Thymus (tissue), 11 donors: ENCODE data around the gene SLC35B3. TPM values are rescaled to one million over a fixed set of nuclear protein-coding genes. Genes with fewer than 3 reads are reported as not detected.

Experiments used
- DNase-seq, 9 donors: peaks; one replicate each; pipeline ENCODE4 v3.0.0-alpha.2; 2013; ENCODE audit warnings: low spot score in 9 of 9, low read depth in 6 of 9, missing footprints in 1 of 9
- H3K27ac ChIP-seq, 2 donors: one replicate each; pipeline ENCODE4 v1.5.1; 2013; ENCODE audit warnings: control low read depth in 1 of 2, low read depth in 1 of 2, low read length in 1 of 2, mild to moderate bottlenecking in 1 of 2, moderate library complexity in 1 of 2
- H3K27me3 ChIP-seq, 2 donors: one replicate each; pipeline ENCODE4 v1.5.1; 2013; ENCODE audit warnings: low read length in 1 of 2; ENCODE audit not compliant: control insufficient read depth in 2 of 2, insufficient read depth in 1 of 2
- H3K36me3 ChIP-seq, 2 donors: one replicate each; pipeline ENCODE4 v1.5.1; 2013; ENCODE audit warnings: low read length in 1 of 2, mild to moderate bottlenecking in 1 of 2, moderate library complexity in 1 of 2; ENCODE audit not compliant: control insufficient read depth in 2 of 2, insufficient read depth in 2 of 2
- H3K4me1 ChIP-seq, 2 donors: one replicate each; pipeline ENCODE4 v1.5.1; 2013; ENCODE audit warnings: low read length in 2 of 2; ENCODE audit not compliant: control insufficient read depth in 2 of 2, insufficient read depth in 2 of 2
- H3K4me3 ChIP-seq, 2 donors: one replicate each; pipeline ENCODE4 v1.5.1; 2013; ENCODE audit warnings: low read length in 2 of 2, control low read depth in 1 of 2, mild to moderate bottlenecking in 1 of 2
- H3K9me3 ChIP-seq, 2 donors: one replicate each; pipeline ENCODE4 v1.5.1; 2013; ENCODE audit warnings: low read length in 1 of 2, mild to moderate bottlenecking in 1 of 2; ENCODE audit not compliant: control insufficient read depth in 2 of 2, insufficient read depth in 1 of 2
- WGBS: extraction: QIAGEN DNeasy Blood & Tissue Kit; methylation state at CpG from one replicate; pipeline ENCODE4 v1.1.7; 2013; 5-methylcytosine and 5-hydroxymethylcytosine counted together
- polyA plus RNA-seq: library from polyadenylated mRNA; stranded (reverse); fragments of 200-250 nt; gene quantifications from one replicate; pipeline ENCODE4 v1.2.3, GENCODE V29; 2013
- total RNA-seq: library from RNA; stranded (reverse); fragments of 120-200 nt; gene quantifications from one replicate; pipeline ENCODE4 v1.2.4, GENCODE V29; 2013
- donor health status: healthy.

SLC35B3 gene
- total and polyA plus RNA-seq, 2 donors: 10.9 to 29.8 TPM

DNA sequence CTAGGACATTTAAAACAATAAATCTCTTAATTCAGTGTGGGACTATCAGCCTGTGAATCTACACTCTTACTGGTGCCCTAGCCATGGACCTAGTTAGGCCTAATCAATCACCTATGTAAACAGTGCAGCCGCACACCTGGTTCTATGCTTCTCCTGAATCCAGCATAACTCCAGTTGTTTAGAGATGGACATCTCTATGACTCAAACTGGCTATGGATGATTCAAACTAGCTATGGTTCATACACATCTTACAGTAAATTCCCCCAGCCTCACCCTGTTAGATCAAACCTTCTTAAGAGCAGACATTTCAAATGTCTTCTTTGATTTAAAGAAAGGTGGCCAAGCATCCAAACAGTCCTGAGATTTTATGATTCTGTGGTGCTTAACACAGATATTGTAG lies 34.7 kb downstream of the SLC35B3 start:
- no peaks in the 10 kb centered on the region for H3K9me3 ChIP-seq
- H3K4me3 ChIP-seq: no peak overlapping the region
- H3K4me1 ChIP-seq: no peaks in the 10 kb centered on the region
- H3K27me3 ChIP-seq: no peaks in the 10 kb centered on the region
- WGBS: 94% methylated on average over 1 of the region's 1 CpG
- no peak overlapping the region for H3K27ac ChIP-seq
- no peaks in the 10 kb centered on the region for H3K36me3 ChIP-seq
- DNase-seq: no peak

GRCh38 chr6:8392569-8392968 lies 42.8 kb downstream of the SLC35B3 start:
- Histone ChIP-seq H3K36me3 (no peaks in the 10 kb centered on the region), H3K27ac (no peak overlapping the region), H3K27me3 (no peaks in the 10 kb centered on the region), H3K4me1 (peaks cover 3% of the 10 kb centered on the region in 2 donors), H3K4me3 (no peak overlapping the region), H3K9me3 (no peaks in the 10 kb centered on the region)
- DNase-seq: peak in 7 of 9 donors; percentile 4 to 65 (median 16)
- WGBS: 65% methylated on average over 2 of the region's 2 CpGs

GRCh38 chr6:8391934-8392333 lies 43.4 kb downstream of the SLC35B3 start:
- DNase-seq: no peak
- no peaks in the 10 kb centered on the region for H3K36me3 ChIP-seq

DNA sequence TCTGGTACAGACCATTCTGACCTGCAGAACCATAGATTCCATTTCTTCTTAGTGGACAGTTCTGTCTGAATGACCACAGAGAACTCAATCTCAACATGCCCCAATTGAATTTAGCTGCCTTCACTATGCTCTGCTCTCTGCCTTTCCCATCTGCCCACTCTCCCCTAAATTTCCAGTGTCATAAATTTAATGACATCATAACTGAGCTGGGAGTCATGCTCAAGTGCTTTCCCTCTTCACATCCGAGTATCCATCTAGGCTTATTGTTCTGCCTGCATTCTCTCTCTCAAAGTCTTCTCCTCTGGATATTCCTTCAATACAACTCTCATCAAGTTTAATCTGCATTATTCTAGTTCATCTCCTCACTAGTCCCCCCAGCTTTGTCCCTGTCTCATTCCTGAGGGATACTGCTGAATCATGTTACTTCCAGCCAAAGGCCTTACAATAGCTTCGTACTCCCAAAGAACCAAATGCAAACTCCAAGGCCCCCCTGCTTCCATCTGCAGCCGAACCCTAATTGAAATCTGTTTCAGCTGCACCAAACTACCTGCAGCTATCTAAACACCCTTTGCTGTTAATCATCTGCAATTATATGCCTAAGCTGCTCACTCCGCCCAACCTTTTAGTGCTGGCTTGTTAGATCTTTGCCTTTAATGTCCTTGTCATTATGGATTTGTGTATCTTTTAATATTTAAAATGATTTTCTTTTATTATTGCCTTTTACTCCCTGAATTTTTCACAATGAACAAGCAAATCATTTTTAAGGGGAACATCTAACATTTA lies 46.1 kb downstream of the SLC35B3 start:
- DNase-seq: no peak
- no peaks in the 10 kb centered on the region for H3K27me3 ChIP-seq
- WGBS: 96% methylated on average over 4 of the region's 4 CpGs
- no peak overlapping the region for H3K4me3 ChIP-seq
- no peaks in the 10 kb centered on the region for H3K9me3 ChIP-seq
- peaks cover 3% of the 10 kb centered on the region in 2 donors for H3K4me1 ChIP-seq
- no peak overlapping the region for H3K27ac ChIP-seq
- no peaks in the 10 kb centered on the region for H3K36me3 ChIP-seq

More at GRCh38 chr6:8391934-8392333, 43.4 kb downstream of the SLC35B3 start:
- Histone ChIP-seq H3K27ac (no peak overlapping the region), H3K9me3 (no peaks in the 10 kb centered on the region), H3K27me3 (no peaks in the 10 kb centered on the region), H3K4me1 (peaks cover 3% of the 10 kb centered on the region in 2 donors), H3K4me3 (no peak overlapping the region)

GRCh38 chr6:8387942-8388437 lies 47.4 kb downstream of the SLC35B3 start:
- Histone ChIP-seq H3K36me3 (no peaks in the 10 kb centered on the region), H3K27me3 (no peaks in the 10 kb centered on the region), H3K4me1 (peaks cover 3% of the 10 kb centered on the region in 2 donors), H3K4me3 (no peak overlapping the region), H3K9me3 (no peaks in the 10 kb centered on the region), H3K27ac (no peak overlapping the region)
- 86% methylated on average over 11 of the region's 11 CpGs for WGBS
- no peak for DNase-seq

- H3K4me1 ChIP-seq: no peaks in the 10 kb centered on the region
- no peaks in the 10 kb centered on the region for H3K27me3 ChIP-seq
- no peaks in the 10 kb centered on the region for H3K36me3 ChIP-seq
- 90% methylated on average over 2 of the region's 2 CpGs for WGBS
- no peak overlapping the region for H3K4me3 ChIP-seq
- H3K9me3 ChIP-seq: no peaks in the 10 kb centered on the region
- no peak overlapping the region for H3K27ac ChIP-seq
- DNase-seq: no peak
Observed at GRCh38 chr6:8383584-8383983, 51.8 kb downstream of the SLC35B3 start.

GRCh38 chr6:8382434-8382833 lies 52.9 kb downstream of the SLC35B3 start:
- H3K4me3 ChIP-seq: no peak overlapping the region
- no peaks in the 10 kb centered on the region for H3K4me1 ChIP-seq
- peak in 1 of 9 donors; percentile 5 for DNase-seq
- no peaks in the 10 kb centered on the region for H3K27me3 ChIP-seq
- H3K27ac ChIP-seq: no peak overlapping the region
- no peaks in the 10 kb centered on the region for H3K36me3 ChIP-seq
- 78% methylated on average over 1 of the region's 1 CpG for WGBS
- H3K9me3 ChIP-seq: no peaks in the 10 kb centered on the region

- Histone ChIP-seq H3K4me3 (no peak overlapping the region), H3K4me1 (no peaks in the 10 kb centered on the region), H3K9me3 (no peaks in the 10 kb centered on the region), H3K27ac (no peak overlapping the region), H3K36me3 (no peaks in the 10 kb centered on the region), H3K27me3 (no peaks in the 10 kb centered on the region)
- 94% methylated on average over 4 of the region's 4 CpGs for WGBS
- DNase-seq: no peak
Observed at GRCh38 chr6:8375916-8376315, 59.4 kb downstream of the SLC35B3 start.
